ENCODE data around the gene CTBP2. TPM values are rescaled to one million over a fixed set of nuclear protein-coding genes. Genes with fewer than 3 reads are reported as not detected.

The CTBP2 gene
- total RNA-seq, 1 experiment from 2014 or later, result 125 TPM

DNA sequence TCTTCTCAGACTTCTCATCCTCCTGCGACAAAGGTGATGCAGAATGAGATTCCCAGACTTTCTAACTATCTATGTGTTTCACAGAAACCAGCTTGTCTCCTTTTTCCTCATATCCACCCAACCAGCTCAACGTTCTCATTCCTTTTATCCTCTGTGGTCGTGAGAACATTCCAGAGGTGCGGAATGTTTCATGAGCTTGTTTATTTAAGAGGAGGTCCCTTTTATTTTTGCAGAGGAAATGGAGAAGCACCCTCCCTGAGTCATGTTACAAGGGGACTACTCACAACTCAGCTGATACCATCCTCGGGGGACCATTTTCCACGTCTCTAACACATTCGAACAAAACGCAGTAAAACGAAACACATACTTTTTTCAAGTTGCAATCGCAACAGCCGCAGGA, 125.2 kb downstream of the CTBP2 start:
- H3K27ac ChIP-seq (ENCODE audit: low read length), result peak overlapping the region; percentile 15; the same call in 1 of the 2 replicates
- intact Hi-C loops (cut with micrococcal nuclease; ENCODE audit: unreplicated experiment), result no loop called here
- H3K27me3 ChIP-seq (ENCODE audit: control insufficient read depth, insufficient read depth, low read length), result no peaks in the 10 kb centered on the region
- ChIA-PET CTCF (interaction anchor here (0.6 kb wide), 1 partner anchor 1651 kb away, joined by 3 read pairs; no protein-coding TSS in a partner anchor), POLR2A (no interaction called here)
- no peak overlapping the region for H3K4me3 ChIP-seq (ENCODE audit: low read depth in 2 of 2, low read length in 2 of 2)
- no peaks in the 10 kb centered on the region for H3K9me3 ChIP-seq (ENCODE audit: control insufficient read depth, insufficient read depth, low read depth, low read length)
- TF ChIP-seq POLR2AphosphoS5 (IDR thresholded peaks at IDR 0.05; ENCODE audit: low read depth, low read length), result no peak
- TF ChIP-seq, protein P1, sequence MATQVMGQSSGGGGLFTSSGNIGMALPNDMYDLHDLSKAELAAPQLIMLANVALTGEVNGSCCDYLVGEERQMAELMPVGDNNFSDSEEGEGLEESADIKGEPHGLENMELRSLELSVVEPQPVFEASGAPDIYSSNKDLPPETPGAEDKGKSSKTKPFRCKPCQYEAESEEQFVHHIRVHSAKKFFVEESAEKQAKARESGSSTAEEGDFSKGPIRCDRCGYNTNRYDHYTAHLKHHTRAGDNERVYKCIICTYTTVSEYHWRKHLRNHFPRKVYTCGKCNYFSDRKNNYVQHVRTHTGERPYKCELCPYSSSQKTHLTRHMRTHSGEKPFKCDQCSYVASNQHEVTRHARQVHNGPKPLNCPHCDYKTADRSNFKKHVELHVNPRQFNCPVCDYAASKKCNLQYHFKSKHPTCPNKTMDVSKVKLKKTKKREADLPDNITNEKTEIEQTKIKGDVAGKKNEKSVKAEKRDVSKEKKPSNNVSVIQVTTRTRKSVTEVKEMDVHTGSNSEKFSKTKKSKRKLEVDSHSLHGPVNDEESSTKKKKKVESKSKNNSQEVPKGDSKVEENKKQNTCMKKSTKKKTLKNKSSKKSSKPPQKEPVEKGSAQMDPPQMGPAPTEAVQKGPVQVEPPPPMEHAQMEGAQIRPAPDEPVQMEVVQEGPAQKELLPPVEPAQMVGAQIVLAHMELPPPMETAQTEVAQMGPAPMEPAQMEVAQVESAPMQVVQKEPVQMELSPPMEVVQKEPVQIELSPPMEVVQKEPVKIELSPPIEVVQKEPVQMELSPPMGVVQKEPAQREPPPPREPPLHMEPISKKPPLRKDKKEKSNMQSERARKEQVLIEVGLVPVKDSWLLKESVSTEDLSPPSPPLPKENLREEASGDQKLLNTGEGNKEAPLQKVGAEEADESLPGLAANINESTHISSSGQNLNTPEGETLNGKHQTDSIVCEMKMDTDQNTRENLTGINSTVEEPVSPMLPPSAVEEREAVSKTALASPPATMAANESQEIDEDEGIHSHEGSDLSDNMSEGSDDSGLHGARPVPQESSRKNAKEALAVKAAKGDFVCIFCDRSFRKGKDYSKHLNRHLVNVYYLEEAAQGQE (IDR thresholded peaks at IDR 0.05; ENCODE audit: insufficient read depth in 1 of 2, low read depth in 2 of 2, low read length in 1 of 2), result no peak
- no peak for TF ChIP-seq SIN3A (IDR thresholded peaks at IDR 0.05; ENCODE audit: borderline replicate concordance, insufficient read depth, low read depth, low read length)
- TF ChIP-seq, protein P2, sequence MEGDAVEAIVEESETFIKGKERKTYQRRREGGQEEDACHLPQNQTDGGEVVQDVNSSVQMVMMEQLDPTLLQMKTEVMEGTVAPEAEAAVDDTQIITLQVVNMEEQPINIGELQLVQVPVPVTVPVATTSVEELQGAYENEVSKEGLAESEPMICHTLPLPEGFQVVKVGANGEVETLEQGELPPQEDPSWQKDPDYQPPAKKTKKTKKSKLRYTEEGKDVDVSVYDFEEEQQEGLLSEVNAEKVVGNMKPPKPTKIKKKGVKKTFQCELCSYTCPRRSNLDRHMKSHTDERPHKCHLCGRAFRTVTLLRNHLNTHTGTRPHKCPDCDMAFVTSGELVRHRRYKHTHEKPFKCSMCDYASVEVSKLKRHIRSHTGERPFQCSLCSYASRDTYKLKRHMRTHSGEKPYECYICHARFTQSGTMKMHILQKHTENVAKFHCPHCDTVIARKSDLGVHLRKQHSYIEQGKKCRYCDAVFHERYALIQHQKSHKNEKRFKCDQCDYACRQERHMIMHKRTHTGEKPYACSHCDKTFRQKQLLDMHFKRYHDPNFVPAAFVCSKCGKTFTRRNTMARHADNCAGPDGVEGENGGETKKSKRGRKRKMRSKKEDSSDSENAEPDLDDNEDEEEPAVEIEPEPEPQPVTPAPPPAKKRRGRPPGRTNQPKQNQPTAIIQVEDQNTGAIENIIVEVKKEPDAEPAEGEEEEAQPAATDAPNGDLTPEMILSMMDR (IDR thresholded peaks at IDR 0.05), result no peak
- TF ChIP-seq TCF7L2 (IDR thresholded peaks at IDR 0.05; ENCODE audit: low read depth, low read length), result no peak
- ATAC-seq (peak; percentile 28; the same call in 1 of the 2 replicates), DNase-seq (ENCODE audit: low read depth, low spot score) (no peak)
- in situ Hi-C loops (cut with HindIII; ENCODE audit: low pct_unique_long_range_greater_than_20kb, low sequenced_read_pairs), result no loop called here
- peaks cover 42% of the 10 kb centered on the region for H3K4me1 ChIP-seq (ENCODE audit: control insufficient read depth, insufficient read depth, low read length)
- peaks cover 2% of the 10 kb centered on the region; the same call in 1 of the 2 replicates for H3K36me3 ChIP-seq (ENCODE audit: control insufficient read depth, insufficient read depth, low read length)
- TSS peak; percentile 9 for BruUV-seq (replicated peaks)

DNA sequence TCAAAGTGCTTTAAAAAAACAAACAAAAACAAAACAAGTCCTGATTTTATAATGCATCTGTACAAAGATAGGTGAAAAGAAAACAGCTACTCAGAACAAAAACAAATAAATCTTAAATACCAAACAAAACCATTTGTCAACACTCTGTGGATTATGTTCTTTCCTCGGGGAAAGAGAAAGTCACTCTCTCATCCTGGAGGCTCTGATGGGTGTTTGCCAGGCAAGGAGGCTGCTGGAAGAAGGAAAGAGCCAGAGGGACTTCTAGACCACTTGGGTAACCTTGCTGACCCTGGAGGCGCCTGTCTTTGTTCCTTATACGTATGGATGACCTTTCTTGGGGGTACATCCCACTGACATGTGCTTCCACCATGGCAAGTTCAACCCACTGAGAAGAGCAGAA, 125.7 kb downstream of the CTBP2 start:
- CTCF ChIA-PET, result interaction anchor here (0.6 kb wide), 1 partner anchor 1650 kb away, joined by 3 read pairs; no protein-coding TSS in a partner anchor
- ATAC-seq, result peak; percentile 46; the same call in 1 of the 2 replicates

More for the DNA sequence above, 125.7 kb downstream of the CTBP2 start:
- Histone ChIP-seq H3K27ac (ENCODE audit: low read length) (peak overlapping the region; percentile 15; the same call in 1 of the 2 replicates), H3K9me3 (ENCODE audit: control insufficient read depth, insufficient read depth, low read depth, low read length) (no peaks in the 10 kb centered on the region), H3K36me3 (ENCODE audit: control insufficient read depth, insufficient read depth, low read length) (peaks cover 2% of the 10 kb centered on the region; the same call in 1 of the 2 replicates), H3K27me3 (ENCODE audit: control insufficient read depth, insufficient read depth, low read length) (no peaks in the 10 kb centered on the region), H3K4me1 (ENCODE audit: control insufficient read depth, insufficient read depth, low read length) (peaks cover 42% of the 10 kb centered on the region), H3K4me3 (ENCODE audit: low read depth in 2 of 2, low read length in 2 of 2) (no peak overlapping the region)
- BruUV-seq (replicated peaks), result no TSS peak
- TF ChIP-seq POLR2AphosphoS5 (IDR thresholded peaks at IDR 0.05; ENCODE audit: low read depth, low read length), result peak; percentile 40; the same call in 1 of the 2 replicates
- TF ChIP-seq, protein P2 (IDR thresholded peaks at IDR 0.05), result no peak
- TF ChIP-seq SIN3A (IDR thresholded peaks at IDR 0.05; ENCODE audit: borderline replicate concordance, insufficient read depth, low read depth, low read length), result no peak
- TF ChIP-seq, protein P1 (IDR thresholded peaks at IDR 0.05; ENCODE audit: insufficient read depth in 1 of 2, low read depth in 2 of 2, low read length in 1 of 2), result no peak
- no peak for TF ChIP-seq TCF7L2 (IDR thresholded peaks at IDR 0.05; ENCODE audit: low read depth, low read length)
- in situ Hi-C loops (cut with HindIII; ENCODE audit: low pct_unique_long_range_greater_than_20kb, low sequenced_read_pairs), result no loop called here
- no peak for DNase-seq (ENCODE audit: low read depth, low spot score)
- intact Hi-C loops (cut with micrococcal nuclease; ENCODE audit: unreplicated experiment), result no loop called here
- POLR2A ChIA-PET, result interaction anchor here (0.5 kb wide), 1 partner anchor 542 kb away, joined by 3 read pairs; no protein-coding TSS in a partner anchor

Data from Panc1 (cell line).